ENCODE measurements around the gene PTOV1. TPM values are rescaled to one million over a fixed set of nuclear protein-coding genes. Genes with fewer than 3 reads are reported as not detected.

PTOV1 gene
- total and polyA plus RNA-seq, 10 of the 15 experiments (the other 5 are each of a cell fraction or from before 2014, with no cell fraction given): 3.2 to 83.5 (median 22.3) TPM

DNA sequence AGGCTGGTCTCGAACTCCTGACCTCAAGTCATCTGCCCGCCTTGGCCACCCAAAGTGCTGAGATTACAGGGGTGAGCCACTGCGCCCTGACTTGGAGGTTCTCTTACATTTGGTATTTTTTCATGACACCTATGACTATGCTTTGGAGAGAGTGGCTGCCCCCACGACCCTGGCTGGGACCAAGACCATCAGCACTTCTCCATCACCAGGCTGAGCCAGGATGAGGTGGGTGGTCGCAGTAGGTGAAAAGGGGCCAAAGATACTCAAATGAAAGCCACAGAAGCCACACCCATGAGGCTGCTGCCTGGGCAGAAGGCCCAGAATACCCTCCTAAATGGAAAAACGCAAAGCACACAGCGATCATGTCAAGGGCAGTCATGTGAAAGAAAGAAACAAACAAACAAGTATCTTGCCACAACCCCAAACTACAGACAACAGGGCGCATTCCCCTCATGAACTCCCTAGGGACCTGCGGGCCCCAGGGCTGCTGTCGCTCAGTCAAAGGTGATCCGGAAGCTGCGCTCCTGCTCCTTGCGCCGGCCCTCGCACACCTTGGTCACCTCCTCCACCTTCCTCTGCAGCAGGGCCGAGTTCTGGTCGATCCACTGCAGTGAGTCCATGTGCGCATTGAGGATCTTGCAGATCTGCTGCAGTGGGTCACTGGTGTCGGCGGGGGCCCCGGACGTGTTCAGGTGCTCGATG lies 56.9 kb downstream of the PTOV1 start (continued):
- TF ChIP-seq, protein P1, sequence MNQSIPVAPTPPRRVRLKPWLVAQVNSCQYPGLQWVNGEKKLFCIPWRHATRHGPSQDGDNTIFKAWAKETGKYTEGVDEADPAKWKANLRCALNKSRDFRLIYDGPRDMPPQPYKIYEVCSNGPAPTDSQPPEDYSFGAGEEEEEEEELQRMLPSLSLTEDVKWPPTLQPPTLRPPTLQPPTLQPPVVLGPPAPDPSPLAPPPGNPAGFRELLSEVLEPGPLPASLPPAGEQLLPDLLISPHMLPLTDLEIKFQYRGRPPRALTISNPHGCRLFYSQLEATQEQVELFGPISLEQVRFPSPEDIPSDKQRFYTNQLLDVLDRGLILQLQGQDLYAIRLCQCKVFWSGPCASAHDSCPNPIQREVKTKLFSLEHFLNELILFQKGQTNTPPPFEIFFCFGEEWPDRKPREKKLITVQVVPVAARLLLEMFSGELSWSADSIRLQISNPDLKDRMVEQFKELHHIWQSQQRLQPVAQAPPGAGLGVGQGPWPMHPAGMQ (IDR thresholded peaks at IDR 0.05; ENCODE audit: borderline replicate concordance): no peak
- TF ChIP-seq CHD1 (IDR thresholded peaks at IDR 0.05; ENCODE audit: low read depth, low read length): no peak
- no peak for TF ChIP-seq BACH1 (IDR thresholded peaks at IDR 0.05; ENCODE audit: borderline replicate concordance)
- peak; percentile 82 for TF ChIP-seq NR2F1 (conservative IDR thresholded peaks at IDR 0.05)
- 0 out of 2 replicates have a peak, but pooled peaks have one; percentile 18 for TF ChIP-seq ZNF217 (IDR thresholded peaks at IDR 0.05)
- TF ChIP-seq, protein P2, sequence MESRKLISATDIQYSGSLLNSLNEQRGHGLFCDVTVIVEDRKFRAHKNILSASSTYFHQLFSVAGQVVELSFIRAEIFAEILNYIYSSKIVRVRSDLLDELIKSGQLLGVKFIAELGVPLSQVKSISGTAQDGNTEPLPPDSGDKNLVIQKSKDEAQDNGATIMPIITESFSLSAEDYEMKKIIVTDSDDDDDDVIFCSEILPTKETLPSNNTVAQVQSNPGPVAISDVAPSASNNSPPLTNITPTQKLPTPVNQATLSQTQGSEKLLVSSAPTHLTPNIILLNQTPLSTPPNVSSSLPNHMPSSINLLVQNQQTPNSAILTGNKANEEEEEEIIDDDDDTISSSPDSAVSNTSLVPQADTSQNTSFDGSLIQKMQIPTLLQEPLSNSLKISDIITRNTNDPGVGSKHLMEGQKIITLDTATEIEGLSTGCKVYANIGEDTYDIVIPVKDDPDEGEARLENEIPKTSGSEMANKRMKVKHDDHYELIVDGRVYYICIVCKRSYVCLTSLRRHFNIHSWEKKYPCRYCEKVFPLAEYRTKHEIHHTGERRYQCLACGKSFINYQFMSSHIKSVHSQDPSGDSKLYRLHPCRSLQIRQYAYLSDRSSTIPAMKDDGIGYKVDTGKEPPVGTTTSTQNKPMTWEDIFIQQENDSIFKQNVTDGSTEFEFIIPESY (IDR thresholded peaks at IDR 0.05): no peak
- peak; percentile 58 for TF ChIP-seq MEF2B (IDR thresholded peaks at IDR 0.05; ENCODE audit: partially characterized antibody, poor library complexity, severe bottlenecking)
- no peak for TF ChIP-seq TBL1XR1 (IDR thresholded peaks at IDR 0.05; ENCODE audit: low read depth, low read length)
- TF ChIP-seq, protein P3, sequence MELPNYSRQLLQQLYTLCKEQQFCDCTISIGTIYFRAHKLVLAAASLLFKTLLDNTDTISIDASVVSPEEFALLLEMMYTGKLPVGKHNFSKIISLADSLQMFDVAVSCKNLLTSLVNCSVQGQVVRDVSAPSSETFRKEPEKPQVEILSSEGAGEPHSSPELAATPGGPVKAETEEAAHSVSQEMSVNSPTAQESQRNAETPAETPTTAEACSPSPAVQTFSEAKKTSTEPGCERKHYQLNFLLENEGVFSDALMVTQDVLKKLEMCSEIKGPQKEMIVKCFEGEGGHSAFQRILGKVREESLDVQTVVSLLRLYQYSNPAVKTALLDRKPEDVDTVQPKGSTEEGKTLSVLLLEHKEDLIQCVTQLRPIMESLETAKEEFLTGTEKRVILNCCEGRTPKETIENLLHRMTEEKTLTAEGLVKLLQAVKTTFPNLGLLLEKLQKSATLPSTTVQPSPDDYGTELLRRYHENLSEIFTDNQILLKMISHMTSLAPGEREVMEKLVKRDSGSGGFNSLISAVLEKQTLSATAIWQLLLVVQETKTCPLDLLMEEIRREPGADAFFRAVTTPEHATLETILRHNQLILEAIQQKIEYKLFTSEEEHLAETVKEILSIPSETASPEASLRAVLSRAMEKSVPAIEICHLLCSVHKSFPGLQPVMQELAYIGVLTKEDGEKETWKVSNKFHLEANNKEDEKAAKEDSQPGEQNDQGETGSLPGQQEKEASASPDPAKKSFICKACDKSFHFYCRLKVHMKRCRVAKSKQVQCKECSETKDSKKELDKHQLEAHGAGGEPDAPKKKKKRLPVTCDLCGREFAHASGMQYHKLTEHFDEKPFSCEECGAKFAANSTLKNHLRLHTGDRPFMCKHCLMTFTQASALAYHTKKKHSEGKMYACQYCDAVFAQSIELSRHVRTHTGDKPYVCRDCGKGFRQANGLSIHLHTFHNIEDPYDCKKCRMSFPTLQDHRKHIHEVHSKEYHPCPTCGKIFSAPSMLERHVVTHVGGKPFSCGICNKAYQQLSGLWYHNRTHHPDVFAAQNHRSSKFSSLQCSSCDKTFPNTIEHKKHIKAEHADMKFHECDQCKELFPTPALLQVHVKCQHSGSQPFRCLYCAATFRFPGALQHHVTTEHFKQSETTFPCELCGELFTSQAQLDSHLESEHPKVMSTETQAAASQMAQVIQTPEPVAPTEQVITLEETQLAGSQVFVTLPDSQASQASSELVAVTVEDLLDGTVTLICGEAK (IDR thresholded peaks at IDR 0.05; ENCODE audit: borderline replicate concordance): no peak
- TF ChIP-seq ETV6 (conservative IDR thresholded peaks at IDR 0.05 in 1 of 2, IDR thresholded peaks at IDR 0.05 in 1 of 2; ENCODE audit: borderline replicate concordance in 1 of 2, low read depth in 1 of 2): no peak
- TF ChIP-seq, protein P4, sequence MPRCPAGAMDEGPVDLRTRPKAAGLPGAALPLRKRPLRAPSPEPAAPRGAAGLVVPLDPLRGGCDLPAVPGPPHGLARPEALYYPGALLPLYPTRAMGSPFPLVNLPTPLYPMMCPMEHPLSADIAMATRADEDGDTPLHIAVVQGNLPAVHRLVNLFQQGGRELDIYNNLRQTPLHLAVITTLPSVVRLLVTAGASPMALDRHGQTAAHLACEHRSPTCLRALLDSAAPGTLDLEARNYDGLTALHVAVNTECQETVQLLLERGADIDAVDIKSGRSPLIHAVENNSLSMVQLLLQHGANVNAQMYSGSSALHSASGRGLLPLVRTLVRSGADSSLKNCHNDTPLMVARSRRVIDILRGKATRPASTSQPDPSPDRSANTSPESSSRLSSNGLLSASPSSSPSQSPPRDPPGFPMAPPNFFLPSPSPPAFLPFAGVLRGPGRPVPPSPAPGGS (IDR thresholded peaks at IDR 0.05; ENCODE audit: borderline replicate concordance, insufficient read depth, low read depth, low read length, poor library complexity, severe bottlenecking): peak; percentile 19
- no peak for TF ChIP-seq CREB1 (IDR thresholded peaks at IDR 0.05; ENCODE audit: low read depth)
- TF ChIP-seq SIN3A (IDR thresholded peaks at IDR 0.05; ENCODE audit: low read depth, low read length): no peak
- TF ChIP-seq RAD21 (IDR thresholded peaks at IDR 0.05; ENCODE audit: insufficient read depth, low read depth, low read length): no peak
- TF ChIP-seq, protein P5, sequence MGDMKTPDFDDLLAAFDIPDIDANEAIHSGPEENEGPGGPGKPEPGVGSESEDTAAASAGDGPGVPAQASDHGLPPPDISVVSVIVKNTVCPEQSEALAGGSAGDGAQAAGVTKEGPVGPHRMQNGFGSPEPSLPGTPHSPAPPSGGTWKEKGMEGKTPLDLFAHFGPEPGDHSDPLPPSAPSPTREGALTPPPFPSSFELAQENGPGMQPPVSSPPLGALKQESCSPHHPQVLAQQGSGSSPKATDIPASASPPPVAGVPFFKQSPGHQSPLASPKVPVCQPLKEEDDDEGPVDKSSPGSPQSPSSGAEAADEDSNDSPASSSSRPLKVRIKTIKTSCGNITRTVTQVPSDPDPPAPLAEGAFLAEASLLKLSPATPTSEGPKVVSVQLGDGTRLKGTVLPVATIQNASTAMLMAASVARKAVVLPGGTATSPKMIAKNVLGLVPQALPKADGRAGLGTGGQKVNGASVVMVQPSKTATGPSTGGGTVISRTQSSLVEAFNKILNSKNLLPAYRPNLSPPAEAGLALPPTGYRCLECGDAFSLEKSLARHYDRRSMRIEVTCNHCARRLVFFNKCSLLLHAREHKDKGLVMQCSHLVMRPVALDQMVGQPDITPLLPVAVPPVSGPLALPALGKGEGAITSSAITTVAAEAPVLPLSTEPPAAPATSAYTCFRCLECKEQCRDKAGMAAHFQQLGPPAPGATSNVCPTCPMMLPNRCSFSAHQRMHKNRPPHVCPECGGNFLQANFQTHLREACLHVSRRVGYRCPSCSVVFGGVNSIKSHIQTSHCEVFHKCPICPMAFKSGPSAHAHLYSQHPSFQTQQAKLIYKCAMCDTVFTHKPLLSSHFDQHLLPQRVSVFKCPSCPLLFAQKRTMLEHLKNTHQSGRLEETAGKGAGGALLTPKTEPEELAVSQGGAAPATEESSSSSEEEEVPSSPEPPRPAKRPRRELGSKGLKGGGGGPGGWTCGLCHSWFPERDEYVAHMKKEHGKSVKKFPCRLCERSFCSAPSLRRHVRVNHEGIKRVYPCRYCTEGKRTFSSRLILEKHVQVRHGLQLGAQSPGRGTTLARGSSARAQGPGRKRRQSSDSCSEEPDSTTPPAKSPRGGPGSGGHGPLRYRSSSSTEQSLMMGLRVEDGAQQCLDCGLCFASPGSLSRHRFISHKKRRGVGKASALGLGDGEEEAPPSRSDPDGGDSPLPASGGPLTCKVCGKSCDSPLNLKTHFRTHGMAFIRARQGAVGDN (IDR thresholded peaks at IDR 0.05): peak; percentile 10; the same call in 1 of the 2 replicates
- TF ChIP-seq YBX1 (IDR thresholded peaks at IDR 0.05): no peak

Measured in GM12878 (cell line).